GM19239 (cell line): Measurements from ENCODE around the gene CH25H.
"Not testable (repeated sequence)": the region's sequence is repeated elsewhere in the genome, so short reads cannot be mapped to it uniquely, and the experiment has no call there.

ENCODE experiments used
- DNase-seq: peaks from one replicate; pipeline ENCODE4 v3.0.0; 2011; ENCODE audit warnings: low spot score; ENCODE audit not compliant: insufficient read length
- FAIRE-seq: peaks from 2 replicates; lab custom pipeline; 2011; peaks lifted over from hg19 to GRCh38; lab: Jason Lieb, UNC

CH25H gene

GRCh38 chr10:89204621-89205185 is 2.4 kb downstream of the CH25H start:
- FAIRE-seq, result no peak
- DNase-seq, result no peak

- DNase-seq, result no peak
- FAIRE-seq, result no peak
Observed at GRCh38 chr10:89203237-89203636, 3.9 kb downstream of the CH25H start.

GRCh38 chr10:89202033-89202425 is 5.1 kb downstream of the CH25H start:
- DNase-seq, result no peak
- FAIRE-seq, result no peak

- DNase-seq (no peak), FAIRE-seq (no peak)
Observed at GRCh38 chr10:89201345-89202032, 5.6 kb downstream of the CH25H start.

GRCh38 chr10:89197473-89197872 is 9.6 kb downstream of the CH25H start:
- no peak for FAIRE-seq
- no peak for DNase-seq

GRCh38 chr10:89191301-89191700 is 15.8 kb downstream of the CH25H start:
- not testable (repeated sequence) for DNase-seq, FAIRE-seq

GRCh38 chr10:89189211-89189734 is 17.8 kb downstream of the CH25H start:
- DNase-seq, result no peak
- no peak for FAIRE-seq

- DNase-seq (no peak), FAIRE-seq (no peak)
Observed at GRCh38 chr10:89185658-89186057, 21.5 kb downstream of the CH25H start.

- DNase-seq, result no peak
- peak; percentile 40 for FAIRE-seq
Observed at GRCh38 chr10:89184638-89185037, 22.5 kb downstream of the CH25H start.

GRCh38 chr10:89183571-89183970 is 23.5 kb downstream of the CH25H start:
- no peak for FAIRE-seq
- no peak for DNase-seq

- FAIRE-seq (no peak), DNase-seq (no peak)
Observed at GRCh38 chr10:89182894-89183293, 24.2 kb downstream of the CH25H start.

- FAIRE-seq, result no peak
- DNase-seq, result no peak
Observed at GRCh38 chr10:89175816-89176215, 31.3 kb downstream of the CH25H start.

- no peak for FAIRE-seq
- no peak for DNase-seq
Observed at GRCh38 chr10:89173075-89173474, 34.0 kb downstream of the CH25H start.

GRCh38 chr10:89171996-89172395 is 35.1 kb downstream of the CH25H start:
- DNase-seq (no peak), FAIRE-seq (no peak)

GRCh38 chr10:89171263-89171872 is 35.7 kb downstream of the CH25H start:
- FAIRE-seq (no peak), DNase-seq (no peak)

GRCh38 chr10:89168354-89168900 is 38.7 kb downstream of the CH25H start:
- DNase-seq, FAIRE-seq: not testable (repeated sequence)

- FAIRE-seq (no peak), DNase-seq (no peak)
Observed at GRCh38 chr10:89167915-89168314, 39.2 kb downstream of the CH25H start.

GRCh38 chr10:89165923-89166322 is 41.2 kb downstream of the CH25H start:
- DNase-seq (no peak), FAIRE-seq (peak; percentile 59)

- FAIRE-seq (no peak), DNase-seq (no peak)
Observed at GRCh38 chr10:89164920-89165319, 42.2 kb downstream of the CH25H start.

- FAIRE-seq (no peak), DNase-seq (no peak)
Observed at GRCh38 chr10:89164080-89164479, 43.0 kb downstream of the CH25H start.
